NB4 (cell line): ENCODE measurements around the gene GRIK2.

Experiments used
- DNase-seq: peaks from one replicate; pipeline ENCODE4 v3.0.0; 2010; ENCODE audit warnings: low read depth
- H3K4me3 ChIP-seq: one replicate; pipeline ENCODE4 v1.5.1; 2011; ENCODE audit warnings: mild to moderate bottlenecking, low read depth, low read length, moderate library complexity
- MYC ChIP-seq: IDR thresholded peaks from 2 replicates; pipeline ENCODE4 v1.6.1; 2011; ENCODE audit warnings: low read depth, low read length
- POLR2A ChIP-seq: IDR thresholded peaks from 2 replicates; pipeline ENCODE4 v1.6.1; 2011; ENCODE audit warnings: mild to moderate bottlenecking; ENCODE audit not compliant: insufficient read length; ENCODE audit errors: extremely low read depth
- TF ChIP-seq, protein P1 (sequence below): IDR thresholded peaks from 2 replicates; pipeline ENCODE4 v1.6.1; 2011; ENCODE audit warnings: low read depth, low read length
- TF ChIP-seq, protein P2 (sequence below): IDR thresholded peaks from one replicate; pipeline ENCODE4 v1.5.1; 2012; ENCODE audit warnings: low read depth, low read length

GRIK2 gene

DNA sequence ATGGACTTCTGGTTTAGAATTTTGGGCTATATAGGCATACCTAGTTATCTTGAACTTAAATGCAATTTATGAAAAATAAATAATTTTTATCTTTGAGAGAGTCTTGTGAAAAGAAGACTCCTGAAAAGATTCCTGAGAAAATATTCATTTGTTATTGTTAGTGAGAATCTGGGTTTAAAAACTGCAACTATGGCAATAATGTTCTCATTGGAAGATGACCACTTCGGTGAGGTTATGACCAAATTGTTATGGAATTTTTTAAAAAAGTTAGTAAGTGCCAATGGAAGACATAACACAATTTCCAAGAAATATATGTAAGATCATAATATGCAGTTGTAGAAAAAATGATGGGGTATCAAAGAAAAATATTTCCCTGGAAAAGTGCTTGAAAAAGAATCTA lies 46.3 kb downstream of the GRIK2 start:
- TF ChIP-seq MYC, result no peak
- no peak for TF ChIP-seq POLR2A
- TF ChIP-seq, protein P1, sequence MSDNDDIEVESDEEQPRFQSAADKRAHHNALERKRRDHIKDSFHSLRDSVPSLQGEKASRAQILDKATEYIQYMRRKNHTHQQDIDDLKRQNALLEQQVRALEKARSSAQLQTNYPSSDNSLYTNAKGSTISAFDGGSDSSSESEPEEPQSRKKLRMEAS, result no peak
- no peak for DNase-seq
- no peak overlapping the region for H3K4me3 ChIP-seq

DNA sequence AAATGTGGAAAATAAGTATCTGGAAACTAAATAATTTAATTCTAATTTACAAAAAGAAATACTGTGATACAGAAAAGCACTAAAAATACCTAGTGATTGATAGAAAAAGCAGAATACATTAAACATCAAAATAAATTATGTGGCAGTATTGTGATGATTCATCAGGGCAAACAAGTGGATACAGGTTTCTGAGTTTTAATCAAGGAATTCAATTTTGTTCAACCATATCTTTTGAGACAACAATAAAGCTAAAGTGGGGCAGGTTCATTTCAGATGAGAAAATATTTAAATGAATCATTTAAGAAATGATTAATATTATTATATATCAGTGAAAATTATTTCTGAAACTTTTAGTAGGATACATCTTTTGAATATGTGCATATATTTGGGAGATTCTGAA lies 49.8 kb downstream of the GRIK2 start:
- H3K4me3 ChIP-seq, result no peak overlapping the region
- no peak for DNase-seq
- TF ChIP-seq POLR2A, result no peak
- TF ChIP-seq, protein P1, result no peak
- TF ChIP-seq, protein P2, sequence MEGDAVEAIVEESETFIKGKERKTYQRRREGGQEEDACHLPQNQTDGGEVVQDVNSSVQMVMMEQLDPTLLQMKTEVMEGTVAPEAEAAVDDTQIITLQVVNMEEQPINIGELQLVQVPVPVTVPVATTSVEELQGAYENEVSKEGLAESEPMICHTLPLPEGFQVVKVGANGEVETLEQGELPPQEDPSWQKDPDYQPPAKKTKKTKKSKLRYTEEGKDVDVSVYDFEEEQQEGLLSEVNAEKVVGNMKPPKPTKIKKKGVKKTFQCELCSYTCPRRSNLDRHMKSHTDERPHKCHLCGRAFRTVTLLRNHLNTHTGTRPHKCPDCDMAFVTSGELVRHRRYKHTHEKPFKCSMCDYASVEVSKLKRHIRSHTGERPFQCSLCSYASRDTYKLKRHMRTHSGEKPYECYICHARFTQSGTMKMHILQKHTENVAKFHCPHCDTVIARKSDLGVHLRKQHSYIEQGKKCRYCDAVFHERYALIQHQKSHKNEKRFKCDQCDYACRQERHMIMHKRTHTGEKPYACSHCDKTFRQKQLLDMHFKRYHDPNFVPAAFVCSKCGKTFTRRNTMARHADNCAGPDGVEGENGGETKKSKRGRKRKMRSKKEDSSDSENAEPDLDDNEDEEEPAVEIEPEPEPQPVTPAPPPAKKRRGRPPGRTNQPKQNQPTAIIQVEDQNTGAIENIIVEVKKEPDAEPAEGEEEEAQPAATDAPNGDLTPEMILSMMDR, result no peak
- TF ChIP-seq MYC, result no peak

DNA sequence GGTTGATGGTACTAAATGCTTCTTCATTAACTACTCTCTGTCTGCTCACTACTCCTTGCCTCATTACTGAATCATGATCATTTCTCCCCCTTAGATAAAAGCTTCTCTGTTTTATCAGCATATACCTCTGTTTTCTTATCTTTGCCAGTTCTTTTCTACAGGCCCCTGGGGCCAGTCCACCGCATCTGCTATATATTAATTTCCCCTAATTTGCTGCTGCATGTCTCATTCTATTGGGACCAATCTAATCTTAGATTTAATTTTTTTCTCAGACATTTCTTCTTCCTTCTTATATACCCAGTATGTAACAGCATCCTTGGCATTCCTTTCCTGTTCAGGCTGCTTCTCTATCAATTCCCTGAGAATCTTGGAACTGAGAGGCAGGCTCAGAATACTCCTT lies 51.2 kb downstream of the GRIK2 start:
- DNase-seq, result no peak
- TF ChIP-seq, protein P1, result no peak
- TF ChIP-seq POLR2A, result no peak
- TF ChIP-seq MYC, result no peak
- TF ChIP-seq, protein P2, result no peak
- no peak overlapping the region for H3K4me3 ChIP-seq

DNA sequence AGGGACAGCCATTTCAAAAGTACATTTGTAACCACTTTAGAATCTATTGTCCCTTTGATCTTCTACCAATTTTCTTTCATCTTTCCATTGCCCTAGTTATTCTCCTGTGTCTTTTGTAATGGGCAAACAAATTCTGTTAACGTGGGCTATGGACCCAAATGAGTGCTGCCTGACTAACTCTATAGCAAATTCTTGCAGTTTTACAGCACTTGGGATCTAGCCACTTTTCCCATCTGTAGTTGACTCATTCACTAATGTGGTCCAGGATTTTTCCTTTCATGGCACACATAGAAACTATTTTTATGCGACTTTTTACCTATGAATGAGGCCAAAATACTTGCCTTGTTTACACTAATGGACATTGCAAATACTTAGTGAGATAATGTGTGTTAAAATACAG lies 52.0 kb downstream of the GRIK2 start:
- TF ChIP-seq POLR2A, result no peak
- TF ChIP-seq, protein P2, result no peak
- no peak for TF ChIP-seq MYC
- TF ChIP-seq, protein P1, result no peak
- H3K4me3 ChIP-seq, result no peak overlapping the region
- no peak for DNase-seq

DNA sequence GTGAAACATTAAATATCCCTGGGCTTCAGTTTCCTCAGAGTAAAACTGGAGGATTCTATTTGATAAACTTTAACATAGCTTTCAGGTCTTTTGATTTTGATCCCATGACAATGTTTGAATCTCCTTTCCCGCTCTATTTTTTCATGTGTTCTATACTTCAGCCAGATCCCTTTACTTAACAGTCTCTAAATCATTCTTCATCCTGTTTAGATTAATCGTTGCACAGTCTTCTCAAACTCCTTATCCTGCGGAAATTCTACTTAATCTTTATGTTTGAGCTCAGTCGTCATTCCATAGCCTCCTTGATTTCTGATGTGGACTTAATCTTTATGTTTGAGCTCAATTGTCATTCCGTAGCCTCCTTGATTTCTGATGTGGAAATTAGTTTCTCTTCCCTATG lies 57.4 kb downstream of the GRIK2 start:
- no peak for DNase-seq
- H3K4me3 ChIP-seq, result no peak overlapping the region
- TF ChIP-seq, protein P2, result no peak
- TF ChIP-seq POLR2A (no peak), MYC (no peak)
- TF ChIP-seq, protein P1, result no peak

DNA sequence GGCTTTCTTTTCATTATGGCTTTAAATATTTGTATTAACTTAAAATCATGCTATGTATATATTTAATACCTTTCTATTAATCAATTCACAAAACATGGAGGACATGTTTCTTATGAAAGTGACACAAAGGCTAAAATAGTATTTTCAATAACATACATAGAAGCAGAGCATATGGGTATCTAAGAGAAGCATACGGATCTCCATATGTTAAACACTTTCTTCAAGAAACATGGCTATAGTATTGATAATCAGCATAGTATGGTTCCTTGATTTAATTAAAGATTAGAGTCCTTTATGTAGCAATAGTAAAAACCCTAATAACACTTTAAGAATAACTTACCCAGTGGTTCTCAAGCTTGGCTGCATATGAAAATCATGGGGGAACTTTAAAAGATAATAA lies 58.5 kb downstream of the GRIK2 start:
- no peak overlapping the region for H3K4me3 ChIP-seq
- no peak for DNase-seq
- TF ChIP-seq, protein P1, result no peak
- no peak for TF ChIP-seq POLR2A

DNA sequence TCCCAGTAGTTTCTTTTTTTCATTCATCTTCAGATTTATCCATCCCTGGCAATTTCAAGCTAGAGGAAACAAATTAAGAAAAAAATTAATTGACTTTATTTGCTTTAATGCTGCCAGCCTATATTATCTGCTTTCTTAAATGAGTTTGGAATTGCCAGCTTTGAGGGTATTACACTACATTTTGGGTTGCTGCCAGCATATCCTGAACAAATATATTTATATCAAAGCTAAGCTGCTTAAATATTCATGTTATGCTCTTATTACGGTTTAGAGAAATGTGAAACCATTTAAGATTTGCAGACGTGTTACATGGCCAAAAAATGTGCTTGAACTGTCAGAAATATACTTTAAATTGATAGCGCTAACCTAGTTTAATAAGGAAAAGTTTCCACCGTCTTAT lies 59.7 kb downstream of the GRIK2 start:
- no peak for DNase-seq
- H3K4me3 ChIP-seq, result no peak overlapping the region
- TF ChIP-seq POLR2A, result no peak
- TF ChIP-seq, protein P2, result no peak
- TF ChIP-seq, protein P1, result no peak
- no peak for TF ChIP-seq MYC
